ENCODE data around the gene TBC1D24. TPM values are rescaled to one million over a fixed set of nuclear protein-coding genes. Genes with fewer than 3 reads are reported as not detected.

The TBC1D24 gene
- total RNA-seq: 10 to 100 TPM in 1 of 2 experiments, 1 to 10 TPM in 1; 9.6 to 13.7 TPM
- polyA plus RNA-seq: 1 to 10 TPM; 1.3 to 1.8 TPM

GRCh38 chr16:2474877-2475412, at the start of gene TBC1D24:
Gene TBC1D24 (plus strand): TSS chr16:2475127. CDS start chr16:2496149, 21,022 bp downstream.
- Histone ChIP-seq H3K4me1 (ENCODE audit: insufficient read depth, low read length) (peaks cover 34% of the 10 kb centered on the region), H3K36me3 (ENCODE audit: insufficient read depth, low read length) (no peaks in the 10 kb centered on the region), H3K9me3 (ENCODE audit: control insufficient read depth in 1 of 2, low read length in 2 of 2) (no peaks in the 10 kb centered on the region), H3K27me3 (ENCODE audit: insufficient read depth, low read length) (peaks cover 20% of the 10 kb centered on the region), H3K27ac (ENCODE audit: low read depth, low read length) (peak within 1 kb of the TSS; percentile 12), H3K4me3 (ENCODE audit: low read length in 2 of 2) (peak within 1 kb of the TSS in 1 of 2 donors; percentile 66)
- intact Hi-C loops (cut with micrococcal nuclease): loop anchor here (1.0 to 2.0 kb wide), 7 partner anchors 12 to 320 kb away; partner anchors contain the start of genes ABCA3, ATP6V0C, CCNF and TEDC2
- peaks cover 6 to 28% (median 14%) of the 10 kb centered on the region in 4 donors for H3K4me1 Mint-ChIP-seq
- H3K36me3 Mint-ChIP-seq: no peaks in the 10 kb centered on the region
- peaks cover 7 to 11% of the 10 kb centered on the region in 2 donors for H3K27me3 Mint-ChIP-seq
- H3K9me3 Mint-ChIP-seq: no peaks in the 10 kb centered on the region
- peak within 1 kb of the TSS; percentile 63 to 81 (median 76) for H3K4me3 Mint-ChIP-seq
- CTCF ChIA-PET (ENCODE audit: partially characterized antibody): interaction anchor here (1.0 to 1.3 kb wide), 2 partner anchors 12 to 26 kb away, joined by 3 to 4 read pairs; no protein-coding TSS in a partner anchor
- H3K27ac Mint-ChIP-seq: peak within 1 kb of the TSS in 3 of 7 donors; percentile 42 to 78 (median 62)
- DNase-seq: peak; percentile 66 to 73 (median 66)
- POLR2A ChIA-PET (ENCODE audit: partially characterized antibody): interaction anchor here (0.7 to 1.8 kb wide), 11 partner anchors 8 to 466 kb away, joined by 3 to 8 read pairs (median 4); partner anchors contain the start of genes AMDHD2, ATP6V0C, CCNF and ECI1

GRCh38 chr16:2425825-2426430, 49.0 kb upstream of the TBC1D24 start:
- ChIA-PET CTCF (ENCODE audit: partially characterized antibody) (interaction anchor here (1.4 kb wide), 1 partner anchor 75 kb away, joined by 4 read pairs; no protein-coding TSS in a partner anchor), POLR2A (ENCODE audit: partially characterized antibody) (no interaction called here)
- H3K36me3 Mint-ChIP-seq: peaks cover 0 to 7% of the 10 kb centered on the region in 2 donors
- intact Hi-C loops (cut with micrococcal nuclease): no loop called here
- H3K4me3 Mint-ChIP-seq: peak overlapping the region in 2 of 8 donors; percentile 15 to 46
- no peaks in the 10 kb centered on the region for H3K36me3 ChIP-seq (ENCODE audit: insufficient read depth, low read length)
- H3K4me1 Mint-ChIP-seq: peaks cover 16 to 27% (median 19%) of the 10 kb centered on the region in 4 donors
- no peaks in the 10 kb centered on the region for H3K27me3 ChIP-seq (ENCODE audit: insufficient read depth, low read length)
- no peaks in the 10 kb centered on the region for H3K27me3 Mint-ChIP-seq
- no peak for DNase-seq
- H3K4me3 ChIP-seq (ENCODE audit: low read length in 2 of 2): no peak overlapping the region
- H3K27ac ChIP-seq (ENCODE audit: low read depth, low read length): no peak overlapping the region
- peaks cover 20% of the 10 kb centered on the region for H3K4me1 ChIP-seq (ENCODE audit: insufficient read depth, low read length)
- H3K9me3 ChIP-seq (ENCODE audit: control insufficient read depth in 1 of 2, low read length in 2 of 2): no peaks in the 10 kb centered on the region
- H3K27ac Mint-ChIP-seq: peak overlapping the region in 1 of 7 donors; percentile 9
- no peaks in the 10 kb centered on the region for H3K9me3 Mint-ChIP-seq

GRCh38 chr16:2426941-2427361, 48.0 kb upstream of the TBC1D24 start:
- no peak overlapping the region for H3K4me3 ChIP-seq (ENCODE audit: low read length in 2 of 2)
- H3K36me3 Mint-ChIP-seq: peaks cover 0 to 7% of the 10 kb centered on the region in 2 donors
- no peaks in the 10 kb centered on the region for H3K9me3 Mint-ChIP-seq
- intact Hi-C loops (cut with micrococcal nuclease): no loop called here
- no peaks in the 10 kb centered on the region for H3K9me3 ChIP-seq (ENCODE audit: control insufficient read depth in 1 of 2, low read length in 2 of 2)
- H3K27ac Mint-ChIP-seq: peak overlapping the region in 1 of 7 donors; percentile 61
- peak overlapping the region in 3 of 8 donors; percentile 22 to 85 (median 36) for H3K4me3 Mint-ChIP-seq
- H3K36me3 ChIP-seq (ENCODE audit: insufficient read depth, low read length): no peaks in the 10 kb centered on the region
- ChIA-PET CTCF (ENCODE audit: partially characterized antibody) (interaction anchor here (1.1 to 1.4 kb wide), 2 partner anchors 74 to 232 kb away, joined by 3 to 4 read pairs; no protein-coding TSS in a partner anchor), POLR2A (ENCODE audit: partially characterized antibody) (no interaction called here)
- DNase-seq: no peak
- peaks cover 20% of the 10 kb centered on the region for H3K4me1 ChIP-seq (ENCODE audit: insufficient read depth, low read length)
- no peak overlapping the region for H3K27ac ChIP-seq (ENCODE audit: low read depth, low read length)
- H3K27me3 ChIP-seq (ENCODE audit: insufficient read depth, low read length): no peaks in the 10 kb centered on the region
- H3K27me3 Mint-ChIP-seq: no peaks in the 10 kb centered on the region
- H3K4me1 Mint-ChIP-seq: peaks cover 16 to 29% (median 20%) of the 10 kb centered on the region in 4 donors

DNA sequence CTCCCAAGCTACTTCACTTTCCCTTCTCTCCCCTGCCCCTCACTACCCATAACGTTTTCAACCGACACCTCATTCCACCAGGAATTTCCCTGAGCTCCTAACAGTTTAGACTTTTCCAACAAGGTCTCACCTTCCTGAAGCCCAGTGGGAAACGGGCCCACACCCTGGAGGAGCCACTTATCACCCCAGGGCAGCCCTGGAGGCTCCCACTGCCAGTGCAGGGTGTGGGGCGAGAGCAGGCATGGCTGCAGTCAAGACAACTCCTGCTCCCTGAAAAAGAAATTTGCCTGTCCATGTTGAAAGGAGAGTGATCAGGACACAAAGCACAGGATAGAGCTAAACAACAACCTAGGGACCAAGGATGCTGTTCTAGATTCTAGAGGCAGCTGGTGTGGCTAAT, 47.4 kb upstream of the TBC1D24 start:
- ChIA-PET POLR2A (ENCODE audit: partially characterized antibody) (no interaction called here), CTCF (ENCODE audit: partially characterized antibody) (interaction anchor here (0.6 to 1.4 kb wide), 3 partner anchors 14 to 233 kb away, joined by 3 to 4 read pairs (median 3); no protein-coding TSS in a partner anchor)
- Histone ChIP-seq H3K4me3 (ENCODE audit: low read length in 2 of 2) (no peak overlapping the region), H3K4me1 (ENCODE audit: insufficient read depth, low read length) (peaks cover 20% of the 10 kb centered on the region), H3K36me3 (ENCODE audit: insufficient read depth, low read length) (peaks cover 4% of the 10 kb centered on the region), H3K9me3 (ENCODE audit: control insufficient read depth in 1 of 2, low read length in 2 of 2) (no peaks in the 10 kb centered on the region), H3K27me3 (ENCODE audit: insufficient read depth, low read length) (no peaks in the 10 kb centered on the region), H3K27ac (ENCODE audit: low read depth, low read length) (no peak overlapping the region)
- Mint-ChIP-seq H3K36me3 (peaks cover 0 to 9% of the 10 kb centered on the region in 2 donors), H3K4me3 (peak overlapping the region; percentile 58 to 92 (median 83)), H3K27ac (peak overlapping the region in 5 of 7 donors; percentile 29 to 86 (median 67)), H3K4me1 (peaks cover 16 to 29% (median 20%) of the 10 kb centered on the region in 4 donors), H3K27me3 (no peaks in the 10 kb centered on the region), H3K9me3 (no peaks in the 10 kb centered on the region)
- intact Hi-C loops (cut with micrococcal nuclease): no loop called here
- DNase-seq: no peak

- peaks cover 11% of the 10 kb centered on the region for H3K36me3 ChIP-seq (ENCODE audit: insufficient read depth, low read length)
- H3K36me3 Mint-ChIP-seq: peaks cover 3 to 12% of the 10 kb centered on the region in 2 donors
- no peaks in the 10 kb centered on the region for H3K27me3 Mint-ChIP-seq
- peak overlapping the region; percentile 52 for H3K27ac ChIP-seq (ENCODE audit: low read depth, low read length)
- H3K27ac Mint-ChIP-seq: peak overlapping the region in 6 of 7 donors; percentile 72 to 91 (median 82)
- H3K4me3 ChIP-seq (ENCODE audit: low read length in 2 of 2): peak overlapping the region; percentile 36 to 76
- CTCF ChIA-PET (ENCODE audit: partially characterized antibody): interaction anchor here (0.6 to 2.5 kb wide), 3 partner anchors 15 to 234 kb away, joined by 3 to 9 read pairs (median 3); no protein-coding TSS in a partner anchor
- no peaks in the 10 kb centered on the region for H3K27me3 ChIP-seq (ENCODE audit: insufficient read depth, low read length)
- no peak for DNase-seq
- no peaks in the 10 kb centered on the region for H3K9me3 Mint-ChIP-seq
- peaks cover 14 to 27% (median 18%) of the 10 kb centered on the region in 4 donors for H3K4me1 Mint-ChIP-seq
- peak overlapping the region; percentile 86 to 93 (median 88) for H3K4me3 Mint-ChIP-seq
- no peaks in the 10 kb centered on the region for H3K9me3 ChIP-seq (ENCODE audit: control insufficient read depth in 1 of 2, low read length in 2 of 2)
- POLR2A ChIA-PET (ENCODE audit: partially characterized antibody): interaction anchor here (1.4 to 2.3 kb wide), 2 partner anchors 88 to 103 kb away, joined by 3 to 6 read pairs; partner anchors contain the start of genes ABCA3 and CEMP1
- intact Hi-C loops (cut with micrococcal nuclease): no loop called here
- H3K4me1 ChIP-seq (ENCODE audit: insufficient read depth, low read length): peaks cover 20% of the 10 kb centered on the region
Observed at GRCh38 chr16:2428051-2428783, 46.7 kb upstream of the TBC1D24 start.

DNA sequence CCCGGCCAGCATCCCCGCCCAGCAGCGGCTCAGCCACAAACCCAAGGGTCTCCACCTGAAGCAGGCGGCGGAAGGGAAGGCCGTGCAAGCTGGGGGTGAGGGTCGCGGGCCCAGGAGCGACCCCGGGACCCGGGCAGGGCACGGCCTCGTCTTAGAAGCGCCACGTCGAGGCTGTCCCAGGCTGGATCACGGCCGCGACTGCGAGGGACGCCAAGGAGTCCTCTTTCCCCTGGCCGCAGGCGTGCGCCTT, 46.2 kb upstream of the TBC1D24 start:
- Mint-ChIP-seq H3K36me3 (peaks cover 7 to 13% of the 10 kb centered on the region in 2 donors), H3K4me3 (peak overlapping the region; percentile 86 to 93 (median 88)), H3K9me3 (no peaks in the 10 kb centered on the region), H3K27ac (peak overlapping the region in 3 of 7 donors; percentile 83 to 91 (median 86)), H3K4me1 (peaks cover 14 to 25% (median 16%) of the 10 kb centered on the region in 4 donors), H3K27me3 (no peaks in the 10 kb centered on the region)
- POLR2A ChIA-PET (ENCODE audit: partially characterized antibody): interaction anchor here (1.4 to 2.4 kb wide), 3 partner anchors 46 to 103 kb away, joined by 3 to 8 read pairs (median 6); partner anchors contain the start of genes ABCA3, CEMP1 and TBC1D24
- no peak for DNase-seq
- no peaks in the 10 kb centered on the region for H3K9me3 ChIP-seq (ENCODE audit: control insufficient read depth in 1 of 2, low read length in 2 of 2)
- CTCF ChIA-PET (ENCODE audit: partially characterized antibody): interaction anchor here (0.7 to 2.5 kb wide), 2 partner anchors 73 to 234 kb away, joined by 3 to 9 read pairs; no protein-coding TSS in a partner anchor
- intact Hi-C loops (cut with micrococcal nuclease): loop anchor here (1.0 kb wide), 5 partner anchors 32 to 160 kb away; partner anchors contain the start of genes ATP6V0C, RNPS1 and TEDC2
- peaks cover 11% of the 10 kb centered on the region for H3K36me3 ChIP-seq (ENCODE audit: insufficient read depth, low read length)
- H3K27me3 ChIP-seq (ENCODE audit: insufficient read depth, low read length): no peaks in the 10 kb centered on the region
- H3K27ac ChIP-seq (ENCODE audit: low read depth, low read length): peak overlapping the region; percentile 52
- peaks cover 20% of the 10 kb centered on the region for H3K4me1 ChIP-seq (ENCODE audit: insufficient read depth, low read length)
- H3K4me3 ChIP-seq (ENCODE audit: low read length in 2 of 2): peak overlapping the region; percentile 36 to 76
